ENCODE measurements around the gene FARS2.

FARS2 gene

DNA sequence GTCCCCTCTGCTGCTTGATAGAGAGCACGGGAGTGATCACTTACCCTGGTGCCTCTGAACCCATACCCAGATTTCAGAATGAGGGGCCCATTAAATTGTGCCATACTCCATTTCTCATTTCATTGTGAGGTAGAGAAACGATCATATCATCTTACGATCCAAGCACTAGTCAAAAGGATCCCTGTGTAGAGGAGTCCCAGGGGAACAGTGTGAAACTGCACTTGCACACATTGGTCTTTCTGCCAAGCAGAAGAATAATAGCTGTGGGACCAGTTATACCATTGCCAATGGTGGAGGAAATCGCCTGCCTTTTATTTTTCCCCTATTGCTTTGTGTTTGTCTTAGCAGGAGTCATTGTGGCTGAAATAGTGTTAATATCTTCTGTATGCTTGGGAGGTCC lies 161.9 kb downstream of the FARS2 start:
- TF ChIP-seq, protein P1, sequence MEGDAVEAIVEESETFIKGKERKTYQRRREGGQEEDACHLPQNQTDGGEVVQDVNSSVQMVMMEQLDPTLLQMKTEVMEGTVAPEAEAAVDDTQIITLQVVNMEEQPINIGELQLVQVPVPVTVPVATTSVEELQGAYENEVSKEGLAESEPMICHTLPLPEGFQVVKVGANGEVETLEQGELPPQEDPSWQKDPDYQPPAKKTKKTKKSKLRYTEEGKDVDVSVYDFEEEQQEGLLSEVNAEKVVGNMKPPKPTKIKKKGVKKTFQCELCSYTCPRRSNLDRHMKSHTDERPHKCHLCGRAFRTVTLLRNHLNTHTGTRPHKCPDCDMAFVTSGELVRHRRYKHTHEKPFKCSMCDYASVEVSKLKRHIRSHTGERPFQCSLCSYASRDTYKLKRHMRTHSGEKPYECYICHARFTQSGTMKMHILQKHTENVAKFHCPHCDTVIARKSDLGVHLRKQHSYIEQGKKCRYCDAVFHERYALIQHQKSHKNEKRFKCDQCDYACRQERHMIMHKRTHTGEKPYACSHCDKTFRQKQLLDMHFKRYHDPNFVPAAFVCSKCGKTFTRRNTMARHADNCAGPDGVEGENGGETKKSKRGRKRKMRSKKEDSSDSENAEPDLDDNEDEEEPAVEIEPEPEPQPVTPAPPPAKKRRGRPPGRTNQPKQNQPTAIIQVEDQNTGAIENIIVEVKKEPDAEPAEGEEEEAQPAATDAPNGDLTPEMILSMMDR (IDR thresholded peaks at IDR 0.05; ENCODE audit: low read depth, low read length, missing control alignments), result no peak
- H3K4me3 ChIP-seq (ENCODE audit: low read depth, low read length), result no peak overlapping the region
- DNase-seq (ENCODE audit: low read depth), result no peak

DNA sequence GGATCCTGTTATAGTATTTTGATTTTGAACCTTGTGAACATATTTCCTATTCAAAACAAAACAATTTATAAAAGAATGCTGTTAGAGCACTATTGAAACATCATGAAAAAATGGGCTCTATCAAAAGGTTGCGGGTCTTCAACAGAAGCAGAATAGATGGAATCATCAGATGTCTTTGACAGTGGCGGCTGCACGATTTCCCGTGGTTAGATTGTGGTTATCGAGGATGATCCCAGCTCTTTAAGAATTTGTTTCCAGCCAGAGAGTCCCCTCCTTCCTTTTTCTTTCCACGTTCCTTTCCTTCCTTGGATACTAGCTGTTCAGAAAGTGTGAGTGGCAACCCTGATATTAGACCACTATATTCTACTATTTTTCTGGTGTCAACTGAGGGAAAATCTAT lies 163.4 kb downstream of the FARS2 start:
- no peak overlapping the region for H3K4me3 ChIP-seq (ENCODE audit: low read depth, low read length)
- TF ChIP-seq, protein P1 (IDR thresholded peaks at IDR 0.05; ENCODE audit: low read depth, low read length, missing control alignments), result no peak
- no peak for DNase-seq (ENCODE audit: low read depth)

DNA sequence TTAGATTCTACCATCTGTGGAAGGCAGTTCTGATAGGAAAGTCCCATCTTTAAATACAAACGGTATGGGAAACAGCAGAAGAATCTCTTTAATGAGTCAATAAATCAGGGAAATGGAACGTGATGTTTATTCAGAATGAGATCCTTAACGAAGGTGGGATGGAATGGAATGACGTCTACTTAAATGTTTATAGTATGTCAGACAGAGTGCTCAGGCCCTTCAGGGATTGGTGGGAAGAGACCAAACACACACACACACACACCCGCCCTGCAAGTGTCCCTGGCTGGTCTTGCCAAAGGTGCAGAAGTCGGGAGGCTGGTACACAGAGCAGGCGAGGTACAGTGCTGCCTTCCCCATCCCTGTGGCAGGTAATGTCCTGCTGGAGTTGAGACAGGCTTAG lies 164.0 kb downstream of the FARS2 start:
- TF ChIP-seq, protein P1 (IDR thresholded peaks at IDR 0.05; ENCODE audit: low read depth, low read length, missing control alignments), result no peak
- H3K4me3 ChIP-seq (ENCODE audit: low read depth, low read length), result no peak overlapping the region
- no peak for DNase-seq (ENCODE audit: low read depth)

DNA sequence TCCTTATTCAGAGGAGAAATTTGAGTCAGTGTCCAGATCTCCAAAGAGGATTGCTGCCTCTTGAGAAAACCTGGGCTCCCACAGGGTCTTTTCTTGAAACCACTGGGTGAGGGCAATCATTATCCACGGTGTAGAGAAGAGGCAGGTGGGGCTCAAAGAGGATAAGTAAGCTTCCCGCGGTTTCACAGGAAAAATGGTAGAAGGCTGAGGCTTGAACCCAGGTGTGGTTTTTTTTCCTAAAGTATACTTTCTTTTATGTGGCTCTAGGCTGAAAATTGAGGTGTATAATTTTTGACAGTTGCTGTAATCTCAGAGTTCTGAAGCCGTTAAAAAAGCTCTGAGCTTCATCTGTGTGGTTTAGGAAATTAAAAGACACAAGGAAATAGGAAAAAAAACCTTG lies 164.5 kb downstream of the FARS2 start:
- DNase-seq (ENCODE audit: low read depth), result no peak
- no peak overlapping the region for H3K4me3 ChIP-seq (ENCODE audit: low read depth, low read length)
- TF ChIP-seq, protein P1 (IDR thresholded peaks at IDR 0.05; ENCODE audit: low read depth, low read length, missing control alignments), result no peak

DNA sequence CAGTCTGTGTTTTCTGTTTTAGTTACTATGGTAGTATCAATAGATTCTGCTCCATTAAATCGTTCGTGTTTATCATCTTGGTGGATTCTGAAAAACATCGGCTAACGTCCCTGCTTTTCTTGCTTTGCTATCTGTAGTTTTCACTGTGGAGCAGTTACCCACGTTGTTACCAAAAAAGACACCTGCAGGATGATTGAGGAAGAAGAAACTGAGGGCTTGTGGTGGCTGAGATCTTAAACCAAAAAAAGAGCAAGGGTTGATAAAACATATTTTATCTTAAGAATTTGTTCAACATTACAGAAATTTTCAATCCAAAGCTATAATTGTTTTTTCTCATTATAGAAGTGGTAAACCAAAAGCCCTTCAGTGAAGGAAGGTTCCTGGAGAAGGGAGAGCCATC lies 166.3 kb downstream of the FARS2 start:
- TF ChIP-seq, protein P1 (IDR thresholded peaks at IDR 0.05; ENCODE audit: low read depth, low read length, missing control alignments), result no peak
- no peak overlapping the region for H3K4me3 ChIP-seq (ENCODE audit: low read depth, low read length)
- DNase-seq (ENCODE audit: low read depth), result no peak

DNA sequence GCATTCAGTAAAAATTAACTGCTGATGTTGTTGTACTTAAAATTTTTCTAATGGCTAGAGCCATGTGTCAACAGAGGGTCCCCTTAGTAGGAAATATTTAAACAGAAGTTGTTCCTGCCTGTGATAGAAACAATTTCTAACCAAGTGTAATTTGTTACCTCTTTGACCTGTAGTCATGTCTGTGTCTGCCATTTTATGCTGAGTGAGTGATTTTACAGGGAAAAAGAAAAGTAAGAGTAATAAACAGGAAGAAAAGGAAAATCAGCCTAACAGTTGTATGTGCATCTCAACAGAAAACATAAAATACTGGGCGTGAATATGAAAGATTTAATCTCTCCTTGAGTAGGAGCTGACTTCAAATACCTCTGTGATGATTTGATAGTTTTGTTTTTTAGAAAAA lies 172.0 kb downstream of the FARS2 start:
- TF ChIP-seq, protein P1 (IDR thresholded peaks at IDR 0.05; ENCODE audit: low read depth, low read length, missing control alignments), result no peak
- no peak overlapping the region for H3K4me3 ChIP-seq (ENCODE audit: low read depth, low read length)
- DNase-seq (ENCODE audit: low read depth), result no peak

DNA sequence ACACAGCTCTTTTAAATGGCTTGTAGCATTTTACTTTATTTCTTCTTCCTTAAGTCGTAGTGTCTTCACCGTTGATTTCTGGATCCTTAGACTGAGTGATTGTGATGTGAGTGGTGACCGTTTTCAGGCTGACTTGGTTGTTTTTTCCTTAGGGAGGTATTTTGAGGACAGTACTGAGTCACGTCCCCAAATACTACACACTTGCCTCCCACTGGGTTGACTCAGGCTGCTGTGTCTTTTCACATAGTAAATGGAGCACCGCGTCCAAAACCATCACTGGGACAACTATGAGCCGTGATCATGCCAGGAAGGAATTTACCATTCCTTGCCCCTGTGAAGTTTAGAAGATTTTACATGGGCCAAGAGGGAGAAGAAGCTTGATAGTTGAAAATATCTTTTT lies 174.1 kb downstream of the FARS2 start:
- H3K4me3 ChIP-seq (ENCODE audit: low read depth, low read length), result no peak overlapping the region
- DNase-seq (ENCODE audit: low read depth), result no peak
- TF ChIP-seq, protein P1 (IDR thresholded peaks at IDR 0.05; ENCODE audit: low read depth, low read length, missing control alignments), result no peak

Data from GM12864 (cell line).